Measurements from ENCODE around the gene TRIM41.
A peak's percentile ranks its signal among the peaks of the same experiment; 100 is the strongest.

DNA sequence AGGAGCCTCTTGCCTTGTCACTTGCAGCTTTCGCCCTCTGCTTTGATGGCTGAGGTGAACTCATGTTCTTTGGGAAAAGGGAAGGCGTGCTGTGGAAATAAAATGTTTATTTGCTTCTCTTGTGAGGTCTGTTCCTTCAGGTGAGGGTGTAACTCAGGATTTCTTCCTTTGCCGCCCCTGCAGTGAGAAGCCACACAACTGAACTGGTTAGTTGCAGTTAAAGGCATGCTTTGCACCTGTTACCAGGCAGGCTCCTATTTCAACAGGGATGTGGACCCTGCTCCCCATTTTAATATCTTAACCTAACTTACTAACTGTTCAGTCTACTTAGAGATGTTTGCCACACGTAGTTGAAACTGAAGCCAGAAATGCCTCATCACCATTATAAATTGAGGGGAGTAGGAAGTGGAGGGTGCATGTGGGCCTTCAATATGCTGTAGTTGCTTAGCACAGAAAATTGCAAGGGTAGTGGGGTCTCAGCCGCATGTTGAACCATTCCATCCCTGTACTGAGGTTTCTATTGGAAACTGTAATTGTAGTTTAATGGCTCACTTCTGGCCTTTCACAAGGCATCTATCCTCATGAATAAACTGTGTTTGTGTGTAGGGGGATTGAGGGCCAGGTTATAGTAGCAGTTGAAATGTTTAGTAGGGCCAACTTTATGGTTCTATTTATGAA lies 12.7 kb downstream of the TRIM41 start:
- TF ChIP-seq POLR2AphosphoS5 (IDR thresholded peaks at IDR 0.05; ENCODE audit: low read depth, low read length), result peak; percentile 27
- TF ChIP-seq, protein P1, sequence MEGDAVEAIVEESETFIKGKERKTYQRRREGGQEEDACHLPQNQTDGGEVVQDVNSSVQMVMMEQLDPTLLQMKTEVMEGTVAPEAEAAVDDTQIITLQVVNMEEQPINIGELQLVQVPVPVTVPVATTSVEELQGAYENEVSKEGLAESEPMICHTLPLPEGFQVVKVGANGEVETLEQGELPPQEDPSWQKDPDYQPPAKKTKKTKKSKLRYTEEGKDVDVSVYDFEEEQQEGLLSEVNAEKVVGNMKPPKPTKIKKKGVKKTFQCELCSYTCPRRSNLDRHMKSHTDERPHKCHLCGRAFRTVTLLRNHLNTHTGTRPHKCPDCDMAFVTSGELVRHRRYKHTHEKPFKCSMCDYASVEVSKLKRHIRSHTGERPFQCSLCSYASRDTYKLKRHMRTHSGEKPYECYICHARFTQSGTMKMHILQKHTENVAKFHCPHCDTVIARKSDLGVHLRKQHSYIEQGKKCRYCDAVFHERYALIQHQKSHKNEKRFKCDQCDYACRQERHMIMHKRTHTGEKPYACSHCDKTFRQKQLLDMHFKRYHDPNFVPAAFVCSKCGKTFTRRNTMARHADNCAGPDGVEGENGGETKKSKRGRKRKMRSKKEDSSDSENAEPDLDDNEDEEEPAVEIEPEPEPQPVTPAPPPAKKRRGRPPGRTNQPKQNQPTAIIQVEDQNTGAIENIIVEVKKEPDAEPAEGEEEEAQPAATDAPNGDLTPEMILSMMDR (IDR thresholded peaks at IDR 0.05), result no peak
- TF ChIP-seq FOXM1 (IDR thresholded peaks at IDR 0.05; ENCODE audit: low read depth), result no peak
- TF ChIP-seq, protein P2, sequence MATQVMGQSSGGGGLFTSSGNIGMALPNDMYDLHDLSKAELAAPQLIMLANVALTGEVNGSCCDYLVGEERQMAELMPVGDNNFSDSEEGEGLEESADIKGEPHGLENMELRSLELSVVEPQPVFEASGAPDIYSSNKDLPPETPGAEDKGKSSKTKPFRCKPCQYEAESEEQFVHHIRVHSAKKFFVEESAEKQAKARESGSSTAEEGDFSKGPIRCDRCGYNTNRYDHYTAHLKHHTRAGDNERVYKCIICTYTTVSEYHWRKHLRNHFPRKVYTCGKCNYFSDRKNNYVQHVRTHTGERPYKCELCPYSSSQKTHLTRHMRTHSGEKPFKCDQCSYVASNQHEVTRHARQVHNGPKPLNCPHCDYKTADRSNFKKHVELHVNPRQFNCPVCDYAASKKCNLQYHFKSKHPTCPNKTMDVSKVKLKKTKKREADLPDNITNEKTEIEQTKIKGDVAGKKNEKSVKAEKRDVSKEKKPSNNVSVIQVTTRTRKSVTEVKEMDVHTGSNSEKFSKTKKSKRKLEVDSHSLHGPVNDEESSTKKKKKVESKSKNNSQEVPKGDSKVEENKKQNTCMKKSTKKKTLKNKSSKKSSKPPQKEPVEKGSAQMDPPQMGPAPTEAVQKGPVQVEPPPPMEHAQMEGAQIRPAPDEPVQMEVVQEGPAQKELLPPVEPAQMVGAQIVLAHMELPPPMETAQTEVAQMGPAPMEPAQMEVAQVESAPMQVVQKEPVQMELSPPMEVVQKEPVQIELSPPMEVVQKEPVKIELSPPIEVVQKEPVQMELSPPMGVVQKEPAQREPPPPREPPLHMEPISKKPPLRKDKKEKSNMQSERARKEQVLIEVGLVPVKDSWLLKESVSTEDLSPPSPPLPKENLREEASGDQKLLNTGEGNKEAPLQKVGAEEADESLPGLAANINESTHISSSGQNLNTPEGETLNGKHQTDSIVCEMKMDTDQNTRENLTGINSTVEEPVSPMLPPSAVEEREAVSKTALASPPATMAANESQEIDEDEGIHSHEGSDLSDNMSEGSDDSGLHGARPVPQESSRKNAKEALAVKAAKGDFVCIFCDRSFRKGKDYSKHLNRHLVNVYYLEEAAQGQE (IDR thresholded peaks at IDR 0.05; ENCODE audit: low read depth, low read length), result no peak
- no peak for TF ChIP-seq RFX5 (IDR thresholded peaks at IDR 0.05; ENCODE audit: low read length)
- TF ChIP-seq, protein P3, sequence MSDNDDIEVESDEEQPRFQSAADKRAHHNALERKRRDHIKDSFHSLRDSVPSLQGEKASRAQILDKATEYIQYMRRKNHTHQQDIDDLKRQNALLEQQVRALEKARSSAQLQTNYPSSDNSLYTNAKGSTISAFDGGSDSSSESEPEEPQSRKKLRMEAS (IDR thresholded peaks at IDR 0.05; ENCODE audit: low read depth), result no peak
- TF ChIP-seq ELF1 (IDR thresholded peaks at IDR 0.05), result no peak
- no peak for TF ChIP-seq EZH2phosphoT487 (IDR thresholded peaks at IDR 0.05; ENCODE audit: borderline replicate concordance, low read depth)
- no peak for TF ChIP-seq RCOR1 (IDR thresholded peaks at IDR 0.05; ENCODE audit: low read length)
- TF ChIP-seq NRF1 (IDR thresholded peaks at IDR 0.05; ENCODE audit: low read depth, low read length), result no peak
- no peak for TF ChIP-seq GABPA (IDR thresholded peaks at IDR 0.05; ENCODE audit: low read depth)
- no peak for TF ChIP-seq SMC3 (IDR thresholded peaks at IDR 0.05; ENCODE audit: low read depth, low read length)
